ENCODE measurements around the gene EDN2. TPM values are rescaled to one million over a fixed set of nuclear protein-coding genes. Genes with fewer than 3 reads are reported as not detected.

The EDN2 gene
- total RNA-seq, 4 donors from 2014 or later, result not detected

- Histone ChIP-seq H3K4me1 (no peaks in the 10 kb centered on the region), H3K27ac (no peak overlapping the region), H3K27me3 (no peaks in the 10 kb centered on the region), H3K4me3 (no peak overlapping the region), H3K36me3 (no peaks in the 10 kb centered on the region), H3K9me3 (no peaks in the 10 kb centered on the region)
- ATAC-seq (no peak), DNase-seq (no peak)
- in situ Hi-C loops (cut with MboI; ENCODE audit: low sequenced_read_pairs in 4 of 4), result no loop called here
- no peak for TF ChIP-seq POLR2A (IDR thresholded peaks at IDR 0.05)
- no peak for TF ChIP-seq CTCF (IDR thresholded peaks at IDR 0.05 in 4 of 5, conservative IDR thresholded peaks at IDR 0.05 in 1 of 5)
- intact Hi-C loops (cut with DNase I; ENCODE audit: low total_unique reads), result no loop called here
Observed at GRCh38 chr1:41526956-41527561, 42.6 kb upstream of the EDN2 start.

- H3K27ac ChIP-seq, result no peak overlapping the region
- H3K27me3 ChIP-seq, result no peaks in the 10 kb centered on the region
- in situ Hi-C loops (cut with MboI; ENCODE audit: low sequenced_read_pairs in 4 of 4), result no loop called here
- intact Hi-C loops (cut with DNase I; ENCODE audit: low total_unique reads), result no loop called here
- H3K4me1 ChIP-seq, result no peaks in the 10 kb centered on the region
- H3K4me3 ChIP-seq, result no peak overlapping the region
- TF ChIP-seq CTCF (IDR thresholded peaks at IDR 0.05 in 4 of 5, conservative IDR thresholded peaks at IDR 0.05 in 1 of 5), result no peak
- TF ChIP-seq POLR2A (IDR thresholded peaks at IDR 0.05), result no peak
- ATAC-seq (no peak), DNase-seq (no peak)
- H3K9me3 ChIP-seq, result no peaks in the 10 kb centered on the region
- no peaks in the 10 kb centered on the region for H3K36me3 ChIP-seq
Observed at GRCh38 chr1:41525891-41526587, 41.6 kb upstream of the EDN2 start.

- no peaks in the 10 kb centered on the region for H3K9me3 ChIP-seq
- H3K4me1 ChIP-seq, result no peaks in the 10 kb centered on the region
- no peaks in the 10 kb centered on the region for H3K27me3 ChIP-seq
- no peak for DNase-seq
- H3K27ac ChIP-seq, result no peak overlapping the region
- TF ChIP-seq POLR2A (IDR thresholded peaks at IDR 0.05) (no peak), CTCF (IDR thresholded peaks at IDR 0.05 in 4 of 5, conservative IDR thresholded peaks at IDR 0.05 in 1 of 5) (no peak)
- H3K4me3 ChIP-seq, result no peak overlapping the region
- ATAC-seq, result no peak
- H3K36me3 ChIP-seq, result no peaks in the 10 kb centered on the region
- intact Hi-C loops (cut with DNase I; ENCODE audit: low total_unique reads), result no loop called here
- in situ Hi-C loops (cut with MboI; ENCODE audit: low sequenced_read_pairs in 4 of 4), result no loop called here
Observed at GRCh38 chr1:41524676-41525675, 40.5 kb upstream of the EDN2 start.

GRCh38 chr1:41523949-41524675 lies 39.6 kb upstream of the EDN2 start:
- in situ Hi-C loops (cut with MboI; ENCODE audit: low sequenced_read_pairs in 4 of 4) (no loop called here), intact Hi-C loops (cut with DNase I; ENCODE audit: low total_unique reads) (no loop called here)
- ATAC-seq (no peak), DNase-seq (no peak)
- Histone ChIP-seq H3K27ac (no peak overlapping the region), H3K36me3 (no peaks in the 10 kb centered on the region), H3K4me3 (no peak overlapping the region), H3K27me3 (no peaks in the 10 kb centered on the region), H3K4me1 (no peaks in the 10 kb centered on the region), H3K9me3 (no peaks in the 10 kb centered on the region)
- TF ChIP-seq POLR2A (IDR thresholded peaks at IDR 0.05) (no peak), CTCF (IDR thresholded peaks at IDR 0.05 in 4 of 5, conservative IDR thresholded peaks at IDR 0.05 in 1 of 5) (no peak)
